ENCODE measurements around the gene CBX5.
"Not testable (repeated sequence)": the region's sequence is repeated elsewhere in the genome, so short reads cannot be mapped to it uniquely, and the experiment has no call there.

Gene CBX5

DNA sequence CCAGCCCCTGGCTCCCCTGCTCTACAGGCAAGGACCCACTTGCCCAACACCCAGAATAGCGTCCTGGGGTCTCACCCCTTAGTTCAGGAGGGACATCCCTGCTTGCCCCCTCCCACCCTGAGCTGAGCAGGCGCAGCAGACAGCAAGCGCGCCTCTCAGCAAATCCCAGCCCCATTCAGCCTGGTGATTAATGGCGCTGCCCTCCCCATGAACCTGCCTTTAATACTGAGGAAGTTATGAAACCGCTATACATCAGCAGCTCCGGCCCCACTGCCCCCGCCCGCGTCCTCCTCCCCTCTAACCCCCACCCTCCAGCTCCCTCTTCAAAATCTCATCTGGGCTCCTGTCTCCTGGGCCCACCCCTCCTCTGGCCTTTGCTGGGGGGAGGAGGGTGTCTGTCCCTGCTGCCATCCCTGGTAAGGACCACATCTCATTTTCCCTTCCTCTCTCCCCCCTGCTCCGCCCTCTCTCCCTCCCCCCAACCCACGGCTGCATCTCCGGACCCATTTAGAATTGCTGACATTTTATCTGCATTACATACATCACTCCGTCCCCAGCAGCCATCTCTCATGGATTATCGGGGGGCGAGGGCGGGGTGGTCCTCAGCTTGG, 84.1 kb downstream of the CBX5 start:
- DNase-seq: no peak

- DNase-seq: no peak
Measured at GRCh38 chr12:54195080-54195736, 84.7 kb downstream of the CBX5 start.

DNA sequence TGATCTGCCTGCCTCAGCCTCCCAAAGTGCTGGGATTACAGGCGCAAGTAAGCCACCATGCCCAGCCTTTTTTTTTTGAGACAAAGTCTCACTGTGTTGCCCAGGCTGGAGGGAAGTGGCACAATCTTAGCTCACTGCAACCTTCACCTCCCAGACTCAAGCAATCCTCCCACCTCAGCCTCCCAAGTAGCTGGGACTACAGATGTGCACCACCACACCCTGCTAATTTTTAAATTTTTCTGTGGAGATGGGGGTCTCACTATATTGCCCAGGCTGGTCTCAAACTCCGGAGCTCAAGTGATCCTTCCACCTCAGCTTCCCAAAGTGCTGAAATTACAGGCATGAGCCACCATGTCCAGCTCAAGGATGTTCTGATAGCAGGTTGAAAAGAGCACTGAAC, 85.3 kb downstream of the CBX5 start:
- DNase-seq: not testable (repeated sequence)

DNA sequence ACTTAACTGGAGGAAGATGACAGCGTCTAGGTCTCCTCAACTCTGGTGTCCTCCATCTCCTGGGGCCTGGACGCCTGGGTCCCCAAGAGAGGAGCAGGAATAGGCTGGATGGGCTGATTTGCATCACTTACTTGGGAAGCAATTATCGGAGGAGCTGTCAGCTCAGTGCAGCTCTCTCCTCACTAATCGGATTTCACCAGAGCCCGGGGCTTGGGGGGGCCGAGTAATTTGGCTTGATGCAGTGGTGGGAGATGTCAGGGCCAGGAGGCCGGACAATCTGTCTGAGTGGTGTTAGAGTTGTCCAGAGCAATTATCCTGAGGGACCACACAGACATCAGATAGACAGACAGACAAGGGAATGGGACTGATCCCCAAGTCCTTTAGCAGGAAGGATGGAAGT, 86.5 kb downstream of the CBX5 start:
- DNase-seq: no peak

DNA sequence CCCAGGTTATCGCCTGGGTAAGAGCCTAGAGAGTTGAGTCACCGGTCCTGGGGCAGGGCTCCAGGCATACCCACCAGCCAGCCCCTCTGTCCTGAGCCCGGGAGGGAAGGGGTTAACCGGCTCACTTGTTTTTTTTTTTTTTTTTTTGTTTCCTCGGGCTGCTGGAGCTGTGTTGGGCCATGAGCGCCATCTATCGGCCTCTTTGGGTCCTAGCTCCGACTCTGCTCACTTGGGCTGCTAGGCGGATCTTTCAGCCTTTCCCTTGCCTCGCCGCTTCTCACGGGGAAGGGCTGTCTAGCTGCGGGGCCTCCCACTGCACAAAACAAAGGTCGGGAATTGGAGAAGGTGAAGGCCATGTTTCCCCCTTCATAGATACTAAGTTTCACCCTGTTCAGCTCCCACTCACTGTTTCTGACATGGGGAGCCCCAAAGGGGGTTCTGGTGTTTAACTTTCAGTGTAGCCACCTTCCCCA, 88.3 kb downstream of the CBX5 start:
- peak; percentile 54 for DNase-seq

- no peak for DNase-seq
Measured at GRCh38 chr12:54191126-54191525, 88.8 kb downstream of the CBX5 start.

DNA sequence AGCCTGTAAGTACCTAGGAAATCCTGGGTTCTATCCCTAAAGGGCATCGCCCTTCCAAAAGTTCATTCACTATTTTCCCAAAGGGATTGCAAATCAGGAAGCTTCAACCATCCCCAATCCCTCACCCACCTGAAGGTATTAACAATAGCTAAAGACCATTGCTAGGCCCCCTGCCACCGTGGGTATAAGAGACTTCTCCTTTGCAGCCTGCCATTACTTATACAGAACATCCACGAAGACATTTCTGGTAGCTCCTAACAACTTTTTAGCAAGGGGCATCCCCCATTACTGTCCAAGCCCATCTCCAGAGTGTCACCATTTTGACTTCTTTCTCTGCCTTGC, 90.8 kb downstream of the CBX5 start:
- DNase-seq: no peak

GRCh38 chr12:54187075-54187474, 92.8 kb downstream of the CBX5 start:
- DNase-seq: no peak

- DNase-seq: no peak
Measured at GRCh38 chr12:54185919-54186318, 94.0 kb downstream of the CBX5 start.

- not testable (repeated sequence) for DNase-seq
Measured at GRCh38 chr12:54185297-54185696, 94.6 kb downstream of the CBX5 start.

GRCh38 chr12:54184024-54184805, 95.7 kb downstream of the CBX5 start:
- no peak for DNase-seq

DNA sequence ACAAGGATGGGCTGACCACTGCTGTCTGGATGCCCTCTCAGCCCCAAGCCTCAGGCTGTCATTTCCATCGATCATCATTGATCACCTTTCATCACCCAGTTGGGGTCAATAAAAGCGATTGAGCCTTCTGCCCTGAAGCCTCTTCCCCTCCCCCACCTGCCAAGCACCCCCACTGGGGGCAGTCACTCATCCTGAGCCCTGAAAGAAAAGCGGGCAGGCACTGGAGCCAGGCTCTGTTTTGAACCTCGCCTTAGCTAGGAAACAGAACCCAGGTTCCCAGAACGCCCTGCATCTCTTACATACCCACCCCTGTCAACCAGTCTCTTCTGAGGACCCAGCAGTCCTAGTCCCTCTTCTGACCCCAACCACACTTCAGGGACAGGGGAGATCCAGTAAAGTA, 96.9 kb downstream of the CBX5 start:
- no peak for DNase-seq

DNA sequence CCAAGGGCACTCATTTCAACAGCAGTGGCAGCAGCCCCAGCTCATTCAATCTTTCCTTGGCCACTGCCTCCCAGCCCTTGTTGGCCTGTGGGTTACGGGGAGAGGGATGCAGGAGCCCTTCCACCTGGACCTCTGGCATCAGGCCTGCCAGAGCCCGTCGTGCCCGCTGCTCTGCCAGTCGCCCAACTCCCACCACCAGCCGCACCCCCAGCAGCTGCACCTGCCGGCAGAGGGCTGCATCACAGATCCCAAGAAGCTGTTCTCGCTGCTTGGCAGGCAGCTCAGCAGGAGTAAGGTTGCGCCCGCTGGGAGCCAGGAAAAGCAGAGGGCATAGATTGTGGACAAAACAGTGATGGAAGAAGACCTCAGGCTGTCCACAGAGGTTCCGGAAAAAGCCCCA, 97.8 kb downstream of the CBX5 start:
- DNase-seq: no peak

All from NCI-H1105 treated with DMSO at 0.1 percent for 48 hours (cell line).